Common myeloid progenitor, CD34-positive (primary cell): ENCODE results near the gene MICAL3.

Source experiments
- CTCF ChIA-PET: fragments of 350-600 bp; sonication (Branson Sonifier 250); formaldehyde crosslinking; loops from one replicate; lab custom pipeline; 2021; ENCODE audit warnings: antibody characterized with exemption; lab: Charles Lee
- POLR2A ChIA-PET: fragments of 350-600 bp; sonication (Branson Sonifier 250); formaldehyde crosslinking; loops from one replicate; lab custom pipeline; 2021; ENCODE audit warnings: antibody characterized with exemption; lab: Charles Lee
- DNase-seq, 3 donors: peaks; one replicate each; pipeline versions ENCODE4 v3.0.0 to v3.0.0-alpha.2; 2013
- H3K27ac ChIP-seq, 2 experiments: 1 replicate in 1 of 2; 2 replicates in 1 of 2; pipeline ENCODE4 v1.7.0; 2013; ENCODE audit warnings: inconsistent platforms in 2 of 2, low read length in 2 of 2, mild to moderate bottlenecking in 2 of 2, low read depth in 1 of 2, moderate library complexity in 1 of 2; ENCODE audit not compliant: severe bottlenecking in 2 of 2, insufficient read depth in 1 of 2, poor library complexity in 1 of 2
- H3K27me3 ChIP-seq, 5 experiments: replicated peaks in 2 of 5; 1 replicate in 3 of 5; 2 replicates in 2 of 5; pipeline versions ENCODE4 v1.6.1 to v1.7.0; 2013; ENCODE audit warnings: low read length in 4 of 5, mild to moderate bottlenecking in 2 of 5, moderate library complexity in 2 of 5, inconsistent platforms in 1 of 5; ENCODE audit not compliant: insufficient read depth in 5 of 5, control insufficient read depth in 4 of 5
- H3K36me3 ChIP-seq, 4 experiments: 1 replicate in 2 of 4; 2 replicates in 2 of 4; pipeline versions ENCODE4 v1.6.1 to v1.7.0; 2013; ENCODE audit warnings: low read length in 3 of 4, control low read depth in 1 of 4, mild to moderate bottlenecking in 1 of 4; ENCODE audit not compliant: control insufficient read depth in 4 of 4, insufficient read depth in 4 of 4
- H3K4me1 ChIP-seq, 4 experiments: 1 replicate in 3 of 4; 2 replicates in 1 of 4; pipeline versions ENCODE4 v1.6.1 to v1.7.1; 2013; ENCODE audit warnings: low read length in 3 of 4, mild to moderate bottlenecking in 3 of 4, control low read depth in 1 of 4, inconsistent platforms in 1 of 4, moderate library complexity in 1 of 4; ENCODE audit not compliant: control insufficient read depth in 4 of 4, insufficient read depth in 4 of 4; ENCODE audit errors: control extremely low read depth in 1 of 4
- H3K4me3 ChIP-seq, 7 experiments: 1 replicate in 4 of 7; 2 replicates in 3 of 7; pipeline versions ENCODE4 v1.5.1 to v1.7.0; 2013; ENCODE audit warnings: mild to moderate bottlenecking in 7 of 7, low read length in 6 of 7, moderate library complexity in 6 of 7, inconsistent platforms in 2 of 7, low read depth in 2 of 7, control low read depth in 1 of 7; ENCODE audit not compliant: insufficient read depth in 4 of 7, control insufficient read depth in 1 of 7; ENCODE audit errors: extremely low read depth in 1 of 7
- H3K9me3 ChIP-seq, 5 experiments: 1 replicate in 4 of 5; 2 replicates in 1 of 5; pipeline versions ENCODE4 v1.6.1 to v1.7.1; 2013; ENCODE audit warnings: low read length in 4 of 5, mild to moderate bottlenecking in 2 of 5, inconsistent platforms in 1 of 5, low read depth in 1 of 5, moderate library complexity in 1 of 5; ENCODE audit not compliant: control insufficient read depth in 4 of 5, insufficient read depth in 2 of 5; ENCODE audit errors: control extremely low read depth in 1 of 5
- WGBS: methylation state at CpG from one replicate; pipeline ENCODE4 v1.1.5; 2013; ENCODE audit not compliant: insufficient coverage; 5-methylcytosine and 5-hydroxymethylcytosine counted together

Gene MICAL3

DNA sequence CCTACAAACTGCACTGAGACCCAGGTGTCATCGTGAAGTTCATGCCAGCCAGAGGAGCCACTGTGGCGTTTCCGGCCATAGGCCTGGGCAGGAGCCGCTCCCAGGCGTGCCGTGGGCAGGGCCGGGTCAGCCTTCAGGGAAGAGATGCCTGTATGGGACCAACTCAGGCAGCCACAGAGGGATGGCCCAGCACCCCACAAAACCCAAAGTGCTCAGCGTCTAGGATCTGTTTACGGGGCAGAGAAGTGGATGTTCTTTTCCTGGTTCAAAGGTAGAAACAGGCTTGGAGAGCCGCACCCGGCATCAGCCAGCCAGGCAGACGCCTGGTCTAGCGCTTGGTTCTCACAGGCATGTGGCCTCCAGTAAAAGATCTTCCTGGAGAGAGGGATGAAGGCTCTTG, 241.7 kb downstream of the MICAL3 start:
- Histone ChIP-seq H3K27ac (no peak overlapping the region), H3K4me1 (peaks cover 0 to 64% (median 56%) of the 10 kb centered on the region in 4 experiments), H3K27me3 (no peaks in the 10 kb centered on the region), H3K9me3 (no peaks in the 10 kb centered on the region), H3K4me3 (no peak overlapping the region), H3K36me3 (no peaks in the 10 kb centered on the region)
- POLR2A ChIA-PET: no interaction called here
- DNase-seq: no peak
- WGBS: 96% methylated on average over 12 of the region's 13 CpGs
- CTCF ChIA-PET: interaction anchor here (0.6 to 7.3 kb wide), 4 partner anchors 11 to 40 kb away, joined by 3 to 139 read pairs (median 42); no protein-coding TSS in a partner anchor

DNA sequence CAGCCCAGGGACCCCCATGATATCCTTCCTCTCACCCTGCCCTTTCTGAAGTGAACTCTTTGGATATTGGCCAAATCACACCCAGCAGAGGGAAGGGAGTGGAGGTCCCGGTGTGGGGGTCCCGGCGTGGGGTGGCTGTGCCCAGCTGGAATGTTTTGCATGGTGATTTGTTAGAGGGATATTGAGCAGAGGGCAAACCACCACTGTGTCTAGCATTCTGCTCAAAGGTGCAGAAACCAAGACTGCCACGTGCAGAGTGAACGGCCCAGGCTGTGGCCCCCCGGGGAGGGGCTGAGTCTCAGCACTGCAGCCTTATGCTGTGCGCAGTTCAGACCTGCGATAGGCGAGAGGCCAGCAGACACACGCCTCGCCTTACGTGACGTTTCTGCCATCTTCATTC, 242.2 kb downstream of the MICAL3 start:
- H3K27ac ChIP-seq: peak overlapping the region; percentile 28 to 37

DNA sequence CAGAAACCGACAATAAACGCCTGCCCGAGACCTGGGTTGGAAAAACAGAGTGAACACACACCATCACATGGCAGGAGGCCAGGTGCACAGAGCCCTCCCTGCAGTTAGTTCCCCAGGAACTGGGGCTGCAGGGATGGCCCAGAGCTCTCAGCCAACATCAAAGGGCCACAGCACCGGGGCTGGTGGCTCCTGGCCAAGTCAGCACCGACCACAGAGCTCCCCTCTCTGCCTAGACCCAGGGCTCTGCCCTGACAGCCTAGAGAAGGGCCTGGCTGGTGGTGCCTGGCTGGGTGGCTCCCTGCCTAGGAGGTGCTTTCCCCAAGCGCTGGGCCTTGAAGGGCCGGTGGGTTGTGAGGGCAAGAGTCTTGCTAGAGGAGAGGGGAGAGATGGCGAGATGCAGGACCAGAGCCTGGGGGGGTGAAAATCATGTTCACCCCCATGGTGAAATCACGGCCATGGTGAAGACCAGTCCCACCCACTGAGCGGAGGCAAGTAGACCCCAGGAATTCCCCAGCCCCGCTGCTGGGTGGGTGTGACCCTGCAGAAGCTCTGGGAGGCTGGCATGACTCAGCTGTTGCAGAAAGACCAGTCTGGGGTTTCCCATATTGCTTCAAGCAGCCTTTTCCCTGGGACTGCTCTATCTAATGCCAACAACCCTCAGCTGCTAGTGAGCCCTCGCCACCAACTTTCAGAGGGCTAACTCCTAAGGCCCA, 242.9 kb downstream of the MICAL3 start:
- Histone ChIP-seq H3K27me3 (no peaks in the 10 kb centered on the region), H3K36me3 (no peaks in the 10 kb centered on the region), H3K4me1 (peaks cover under 1 to 70% (median 57%) of the 10 kb centered on the region in 4 experiments), H3K27ac (peak overlapping the region; percentile 40 to 58), H3K9me3 (no peaks in the 10 kb centered on the region), H3K4me3 (peak overlapping the region in 4 of 7 experiments; percentile 13 to 43 (median 30))
- POLR2A ChIA-PET: interaction anchor here (1.1 to 1.5 kb wide), 2 partner anchors 16 to 143 kb away, joined by 3 to 5 read pairs; partner anchors contain the start of gene BCL2L13
- CTCF ChIA-PET: interaction anchor here (0.7 to 2.8 kb wide), 9 partner anchors 9 to 294 kb away, joined by 3 to 13 read pairs (median 3); no protein-coding TSS in a partner anchor
- WGBS: 10% methylated on average over 11 of the region's 12 CpGs
- peak; percentile 85 to 96 (median 95) for DNase-seq

More for the DNA sequence above, 242.2 kb downstream of the MICAL3 start:
- no peaks in the 10 kb centered on the region for H3K36me3 ChIP-seq
- DNase-seq: no peak
- peak overlapping the region in 2 of 7 experiments; percentile 13 to 34 for H3K4me3 ChIP-seq
- 92% methylated on average over 10 of the region's 13 CpGs for WGBS
- ChIA-PET POLR2A (interaction anchor here (1.1 to 1.5 kb wide), 2 partner anchors 16 to 143 kb away, joined by 3 to 5 read pairs; partner anchors contain the start of gene BCL2L13), CTCF (interaction anchor here (0.7 to 2.8 kb wide), 7 partner anchors 10 to 293 kb away, joined by 3 to 13 read pairs (median 3); no protein-coding TSS in a partner anchor)
- H3K4me1 ChIP-seq: peaks cover 0 to 69% (median 60%) of the 10 kb centered on the region in 4 experiments
- H3K27me3 ChIP-seq: no peaks in the 10 kb centered on the region
- no peaks in the 10 kb centered on the region for H3K9me3 ChIP-seq

DNA sequence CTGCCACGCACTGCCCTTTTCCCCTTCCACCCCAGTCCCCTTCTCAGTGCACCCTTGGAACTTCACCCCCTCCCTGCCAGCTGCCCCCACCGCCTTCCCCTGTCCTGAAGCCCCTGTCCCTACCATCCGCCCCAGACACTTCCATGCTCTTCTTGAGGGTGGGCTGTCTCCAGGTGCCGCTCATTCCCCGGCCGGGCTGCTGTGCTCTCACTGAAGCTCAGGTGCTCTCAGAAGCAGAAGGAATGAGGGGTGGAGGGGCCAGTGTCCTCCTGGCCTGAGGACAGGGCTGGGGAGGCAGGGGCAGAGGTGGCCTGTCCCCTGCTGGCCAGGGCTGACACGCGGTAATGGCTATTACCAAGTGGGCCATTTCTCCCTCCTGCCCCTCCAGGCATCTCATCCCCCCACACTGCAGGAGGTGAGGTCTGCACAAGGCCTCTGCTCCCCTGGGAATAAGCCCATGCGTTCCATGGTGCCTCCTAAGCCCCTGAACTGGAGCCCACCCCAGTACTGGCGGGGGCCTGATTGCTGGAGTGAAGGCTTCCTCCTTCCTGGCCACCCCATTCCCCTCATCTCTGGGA, 243.5 kb downstream of the MICAL3 start:
- H3K36me3 ChIP-seq: no peaks in the 10 kb centered on the region
- no peaks in the 10 kb centered on the region for H3K9me3 ChIP-seq
- POLR2A ChIA-PET: interaction anchor here (1.1 to 1.5 kb wide), 2 partner anchors 17 to 142 kb away, joined by 3 to 5 read pairs; partner anchors contain the start of gene BCL2L13
- DNase-seq: no peak
- H3K4me3 ChIP-seq: peak overlapping the region in 2 of 7 experiments; percentile 26 to 43
- WGBS: 87% methylated on average over 9 of the region's 10 CpGs
- peak overlapping the region; percentile 40 to 58 for H3K27ac ChIP-seq
- CTCF ChIA-PET: interaction anchor here (1.0 to 4.1 kb wide), 8 partner anchors 9 to 38 kb away, joined by 3 to 23 read pairs (median 6); no protein-coding TSS in a partner anchor
- peaks cover 4 to 67% (median 57%) of the 10 kb centered on the region in 4 experiments for H3K4me1 ChIP-seq
- H3K27me3 ChIP-seq: no peaks in the 10 kb centered on the region

DNA sequence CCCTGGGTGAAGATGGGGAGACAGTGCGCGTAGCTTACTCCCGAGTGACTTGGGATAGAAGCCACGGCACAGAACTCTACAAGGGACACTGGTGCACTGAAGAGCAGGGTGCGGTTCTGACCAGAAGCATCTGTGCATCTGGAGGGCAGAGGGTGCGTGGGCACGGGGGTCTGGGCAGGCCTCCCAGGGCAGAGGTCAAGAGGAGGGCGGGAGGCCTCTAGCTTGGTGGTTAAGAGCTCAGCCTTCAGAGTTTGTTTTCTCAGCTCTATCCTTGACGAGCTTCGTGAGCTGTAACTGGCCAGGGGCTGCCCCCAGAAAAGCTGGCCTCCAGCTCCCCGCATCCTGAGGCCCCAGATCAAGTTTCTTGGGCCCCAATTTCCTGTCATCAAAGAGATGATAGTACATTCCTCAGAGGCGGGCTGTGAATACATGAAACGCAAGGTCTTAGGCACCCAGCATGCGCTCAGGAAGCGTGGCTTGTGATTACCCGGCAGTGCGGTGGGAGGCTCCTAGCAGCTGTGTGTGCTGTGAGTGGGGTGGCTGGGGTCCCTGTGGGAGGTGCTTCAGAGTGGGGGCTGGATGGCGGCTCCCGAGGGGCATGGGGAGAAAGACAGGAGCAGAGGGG, 244.1 kb downstream of the MICAL3 start:
- no peak for DNase-seq
- CTCF ChIA-PET: interaction anchor here (0.9 to 4.1 kb wide), 8 partner anchors 8 to 37 kb away, joined by 3 to 23 read pairs (median 6); no protein-coding TSS in a partner anchor

DNA sequence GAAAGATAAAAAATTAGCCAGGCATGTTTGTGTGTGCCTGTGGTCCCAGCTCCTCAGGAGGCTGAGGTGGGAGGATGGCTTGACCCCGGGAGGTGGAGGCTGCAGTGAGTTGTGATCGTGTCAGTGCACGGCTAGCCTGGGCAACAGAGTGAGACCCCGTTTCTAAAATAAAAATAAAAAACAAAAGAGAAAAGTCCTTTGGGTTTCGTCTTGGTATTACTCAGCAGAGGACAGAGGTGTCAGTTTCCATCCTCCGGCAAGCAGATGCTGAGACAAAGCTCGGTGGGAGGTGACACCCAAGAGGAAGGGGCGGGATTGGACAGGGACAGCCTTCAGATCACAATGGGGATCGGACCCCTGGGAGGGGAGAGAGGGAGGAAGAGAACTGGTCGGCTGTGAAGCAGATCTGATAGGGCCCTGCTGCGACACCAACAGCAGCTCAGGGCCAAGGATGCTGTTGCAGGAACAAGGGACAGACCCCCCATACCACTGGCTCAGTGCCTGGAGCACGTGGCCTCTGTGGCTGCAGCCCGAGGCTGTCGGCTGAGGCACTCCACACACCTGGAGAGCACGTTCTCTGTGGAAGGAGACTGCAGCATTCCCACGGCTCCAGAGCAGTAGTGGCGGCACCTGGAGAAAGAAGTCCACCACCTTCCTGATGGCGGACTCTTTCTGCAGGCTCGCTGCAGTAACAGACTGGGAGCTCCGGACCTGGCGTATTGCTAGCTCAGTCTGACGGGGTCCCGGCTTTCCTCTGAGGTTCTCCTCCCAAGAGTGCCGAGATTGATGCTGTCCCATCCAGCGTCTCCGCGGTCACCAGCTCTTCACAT, 244.9 kb downstream of the MICAL3 start:
- no peaks in the 10 kb centered on the region for H3K9me3 ChIP-seq
- H3K27me3 ChIP-seq: no peaks in the 10 kb centered on the region
- H3K27ac ChIP-seq: no peak overlapping the region
- POLR2A ChIA-PET: interaction anchor here (1.0 kb wide), 1 partner anchor 42 kb away, joined by 3 read pairs; no protein-coding TSS in a partner anchor
- peaks cover 4 to 75% (median 64%) of the 10 kb centered on the region in 4 experiments for H3K4me1 ChIP-seq
- no peaks in the 10 kb centered on the region for H3K36me3 ChIP-seq
- no peak overlapping the region for H3K4me3 ChIP-seq
- 92% methylated on average over 25 of the region's 27 CpGs for WGBS
- CTCF ChIA-PET: interaction anchor here (0.8 to 4.1 kb wide), 10 partner anchors 8 to 38 kb away, joined by 3 to 23 read pairs (median 5); no protein-coding TSS in a partner anchor
- DNase-seq: no peak

More for the DNA sequence above, 244.1 kb downstream of the MICAL3 start:
- peaks cover 4 to 68% (median 58%) of the 10 kb centered on the region in 4 experiments for H3K4me1 ChIP-seq
- no peak overlapping the region for H3K4me3 ChIP-seq
- POLR2A ChIA-PET: interaction anchor here (1.0 to 1.5 kb wide), 2 partner anchors 42 to 141 kb away, joined by 3 to 5 read pairs; partner anchors contain the start of gene BCL2L13
- no peaks in the 10 kb centered on the region for H3K36me3 ChIP-seq
- H3K27me3 ChIP-seq: no peaks in the 10 kb centered on the region
- H3K27ac ChIP-seq: no peak overlapping the region
- H3K9me3 ChIP-seq: no peaks in the 10 kb centered on the region
- WGBS: 84% methylated on average over 16 of the region's 19 CpGs
